GM19328 (cell line): Measurements from ENCODE around the gene AKAP12.
"Not testable (repeated sequence)": the region's sequence is repeated elsewhere in the genome, so short reads cannot be mapped to it uniquely, and the experiment has no call there.

Source experiments
- ATAC-seq: cut with Tn5 transposase; IDR thresholded peaks from one replicate; pipeline ENCODE4 v1.9.1; 2021; ENCODE audit warnings: mild to moderate bottlenecking, moderate library complexity; ENCODE audit not compliant: unreplicated experiment

Gene AKAP12

DNA sequence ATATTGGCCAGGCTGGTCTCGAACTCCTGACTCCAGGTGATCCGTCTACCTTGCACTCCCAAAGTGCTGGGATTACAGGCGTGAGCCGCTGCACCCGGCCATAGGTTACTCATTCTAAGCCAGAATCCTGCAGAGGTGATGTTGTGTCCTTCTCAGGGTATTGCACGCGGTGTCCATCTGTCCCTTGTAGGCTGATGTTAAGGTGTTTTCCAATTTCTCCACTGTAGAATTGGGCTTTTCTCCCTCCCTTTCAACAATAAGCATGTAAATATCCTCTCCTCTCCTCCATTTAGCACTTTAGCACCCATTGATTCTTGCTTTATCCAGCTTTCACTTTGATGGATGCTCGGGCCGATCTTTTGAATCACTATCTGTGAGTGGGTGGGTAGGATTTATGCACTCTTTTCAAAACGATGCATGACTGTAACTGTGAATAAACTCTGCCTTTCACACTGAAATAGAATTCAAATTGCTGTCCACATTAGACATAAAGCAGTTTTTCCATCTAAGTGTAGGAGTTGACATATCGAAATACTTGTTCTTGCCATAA, 99.0 kb downstream of the AKAP12 start:
- no peak for ATAC-seq

DNA sequence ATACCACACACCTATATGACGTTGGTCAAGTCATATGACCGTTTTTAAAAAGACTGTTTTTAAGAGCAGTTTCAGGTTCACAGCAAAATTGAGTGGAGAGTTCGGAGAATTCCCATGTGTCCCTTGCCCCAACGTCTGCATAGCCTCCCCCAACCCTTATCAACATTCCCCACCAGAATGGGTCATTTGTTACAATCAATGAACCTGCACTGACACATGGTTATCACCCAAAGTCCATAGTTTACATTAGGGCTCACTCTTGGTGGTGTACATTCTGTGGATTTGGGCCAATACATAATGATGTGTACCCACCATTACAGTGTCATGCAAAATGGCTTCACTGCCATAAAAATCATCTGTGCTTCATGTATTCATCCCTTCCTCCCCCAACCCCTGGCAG, 99.6 kb downstream of the AKAP12 start:
- ATAC-seq = no peak

DNA sequence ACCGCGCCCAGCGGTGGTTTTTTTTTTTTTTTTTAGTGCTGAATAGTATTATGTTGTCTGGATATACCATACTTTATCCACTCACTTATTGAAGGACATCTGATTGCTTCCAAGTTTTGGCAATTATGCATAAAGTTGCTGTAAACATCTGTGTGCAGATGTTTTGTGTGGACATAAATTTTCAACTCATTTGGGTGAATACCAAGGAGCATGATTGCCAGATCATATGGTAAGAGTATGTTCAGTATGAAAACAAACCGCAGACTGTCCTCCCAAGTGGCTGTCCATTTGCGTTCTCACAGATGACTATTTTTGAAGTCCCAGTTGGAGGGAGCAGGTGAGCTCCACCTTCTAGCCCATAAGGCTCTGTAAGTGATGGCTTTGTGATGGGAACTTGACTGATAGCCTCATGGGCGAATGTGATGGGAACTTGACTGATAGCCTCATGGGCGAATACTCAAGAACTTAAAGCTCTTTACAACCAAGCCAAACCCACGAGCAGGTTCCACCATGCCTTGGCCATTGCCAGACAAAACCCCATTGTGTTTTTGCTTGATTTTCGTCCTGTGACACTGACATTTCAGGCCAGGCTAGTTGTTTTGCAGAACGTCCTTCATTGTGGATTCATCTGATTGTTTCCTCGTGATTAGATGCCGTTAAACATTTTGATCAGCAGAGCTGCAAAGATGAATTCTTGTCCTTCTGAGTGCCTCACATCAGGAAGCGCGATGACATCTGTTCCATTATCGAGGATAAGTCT, 100.6 kb downstream of the AKAP12 start:
- no peak for ATAC-seq

DNA sequence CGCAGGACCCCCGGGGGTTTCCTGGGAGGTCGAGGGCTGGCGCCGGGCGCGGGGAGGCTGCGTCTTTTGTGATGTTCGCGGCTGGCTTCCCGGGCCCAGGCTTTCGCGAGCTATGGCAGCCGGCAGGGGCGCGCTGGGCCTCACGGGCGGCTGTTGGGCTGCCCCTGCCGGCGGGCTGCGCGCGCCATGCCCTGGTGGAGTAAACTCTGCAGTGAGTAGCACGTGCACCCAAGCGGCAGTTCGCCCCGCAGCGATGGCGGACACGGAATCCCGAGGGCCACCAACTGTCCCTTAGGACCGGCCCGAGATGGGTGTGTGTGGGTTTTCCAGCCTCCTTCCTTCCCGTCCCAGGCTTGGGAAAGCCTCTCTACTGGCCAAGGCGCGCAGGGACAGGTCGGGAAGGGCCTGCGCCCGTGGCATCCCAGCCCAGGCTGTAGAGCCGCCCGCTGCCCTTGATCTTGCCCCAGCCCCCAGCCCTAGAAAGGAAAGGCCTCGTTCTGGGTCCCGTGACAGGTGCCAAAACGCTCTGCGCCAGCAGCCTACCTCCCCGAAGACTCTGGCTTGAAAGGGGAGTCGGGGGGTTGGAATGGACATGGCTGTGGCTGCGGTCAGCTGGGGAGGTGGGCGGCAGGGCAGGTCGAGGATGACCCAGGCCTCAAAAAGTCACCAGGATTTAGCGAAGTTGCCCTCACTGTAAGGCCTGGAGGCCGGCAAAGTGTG, 101.9 kb downstream of the AKAP12 start:
- no peak for ATAC-seq

DNA sequence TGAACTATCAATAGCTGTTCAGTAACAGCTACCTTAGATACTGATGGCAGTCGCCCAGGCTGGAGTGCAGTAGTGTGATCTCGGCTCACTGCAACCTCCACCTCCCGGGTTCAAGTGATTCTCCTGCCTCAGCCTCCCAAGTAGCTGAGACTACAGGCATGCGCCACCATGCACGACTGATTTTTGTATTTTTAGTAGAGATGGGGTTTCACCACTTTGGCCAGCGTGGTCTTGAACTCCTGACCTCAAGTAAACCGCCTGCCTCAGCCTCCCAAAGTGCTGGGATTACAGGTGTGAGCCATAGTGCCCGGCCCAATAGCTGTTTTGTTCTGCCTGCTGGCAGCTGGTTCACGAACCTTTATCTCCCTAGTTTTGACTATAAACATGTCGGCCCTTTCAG, 103.0 kb downstream of the AKAP12 start:
- ATAC-seq = not testable (repeated sequence)

DNA sequence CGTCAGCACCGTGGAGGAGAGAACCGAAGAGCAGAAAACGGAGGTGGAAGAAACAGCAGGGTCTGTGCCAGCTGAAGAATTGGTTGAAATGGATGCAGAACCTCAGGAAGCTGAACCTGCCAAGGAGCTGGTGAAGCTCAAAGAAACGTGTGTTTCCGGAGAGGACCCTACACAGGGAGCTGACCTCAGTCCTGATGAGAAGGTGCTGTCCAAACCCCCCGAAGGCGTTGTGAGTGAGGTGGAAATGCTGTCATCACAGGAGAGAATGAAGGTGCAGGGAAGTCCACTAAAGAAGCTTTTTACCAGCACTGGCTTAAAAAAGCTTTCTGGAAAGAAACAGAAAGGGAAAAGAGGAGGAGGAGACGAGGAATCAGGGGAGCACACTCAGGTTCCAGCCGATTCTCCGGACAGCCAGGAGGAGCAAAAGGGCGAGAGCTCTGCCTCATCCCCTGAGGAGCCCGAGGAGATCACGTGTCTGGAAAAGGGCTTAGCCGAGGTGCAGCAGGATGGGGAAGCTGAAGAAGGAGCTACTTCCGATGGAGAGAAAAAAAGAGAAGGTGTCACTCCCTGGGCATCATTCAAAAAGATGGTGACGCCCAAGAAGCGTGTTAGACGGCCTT, 110.0 kb downstream of the AKAP12 start:
- no peak for ATAC-seq

DNA sequence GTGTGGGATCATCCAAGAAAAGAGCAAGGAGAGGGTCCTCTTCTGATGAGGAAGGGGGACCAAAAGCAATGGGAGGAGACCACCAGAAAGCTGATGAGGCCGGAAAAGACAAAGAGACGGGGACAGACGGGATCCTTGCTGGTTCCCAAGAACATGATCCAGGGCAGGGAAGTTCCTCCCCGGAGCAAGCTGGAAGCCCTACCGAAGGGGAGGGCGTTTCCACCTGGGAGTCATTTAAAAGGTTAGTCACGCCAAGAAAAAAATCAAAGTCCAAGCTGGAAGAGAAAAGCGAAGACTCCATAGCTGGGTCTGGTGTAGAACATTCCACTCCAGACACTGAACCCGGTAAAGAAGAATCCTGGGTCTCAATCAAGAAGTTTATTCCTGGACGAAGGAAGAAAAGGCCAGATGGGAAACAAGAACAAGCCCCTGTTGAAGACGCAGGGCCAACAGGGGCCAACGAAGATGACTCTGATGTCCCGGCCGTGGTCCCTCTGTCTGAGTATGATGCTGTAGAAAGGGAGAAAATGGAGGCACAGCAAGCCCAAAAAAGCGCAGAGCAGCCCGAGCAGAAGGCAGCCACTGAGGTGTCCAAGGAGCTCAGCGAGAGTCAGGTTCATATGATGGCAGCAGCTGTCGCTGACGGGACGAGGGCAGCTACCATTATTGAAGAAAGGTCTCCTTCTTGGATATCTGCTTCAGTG, 110.8 kb downstream of the AKAP12 start:
- ATAC-seq = no peak

DNA sequence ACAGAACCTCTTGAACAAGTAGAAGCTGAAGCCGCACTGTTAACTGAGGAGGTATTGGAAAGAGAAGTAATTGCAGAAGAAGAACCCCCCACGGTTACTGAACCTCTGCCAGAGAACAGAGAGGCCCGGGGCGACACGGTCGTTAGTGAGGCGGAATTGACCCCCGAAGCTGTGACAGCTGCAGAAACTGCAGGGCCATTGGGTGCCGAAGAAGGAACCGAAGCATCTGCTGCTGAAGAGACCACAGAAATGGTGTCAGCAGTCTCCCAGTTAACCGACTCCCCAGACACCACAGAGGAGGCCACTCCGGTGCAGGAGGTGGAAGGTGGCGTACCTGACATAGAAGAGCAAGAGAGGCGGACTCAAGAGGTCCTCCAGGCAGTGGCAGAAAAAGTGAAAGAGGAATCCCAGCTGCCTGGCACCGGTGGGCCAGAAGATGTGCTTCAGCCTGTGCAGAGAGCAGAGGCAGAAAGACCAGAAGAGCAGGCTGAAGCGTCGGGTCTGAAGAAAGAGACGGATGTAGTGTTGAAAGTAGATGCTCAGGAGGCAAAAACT, 111.5 kb downstream of the AKAP12 start:
- no peak for ATAC-seq

DNA sequence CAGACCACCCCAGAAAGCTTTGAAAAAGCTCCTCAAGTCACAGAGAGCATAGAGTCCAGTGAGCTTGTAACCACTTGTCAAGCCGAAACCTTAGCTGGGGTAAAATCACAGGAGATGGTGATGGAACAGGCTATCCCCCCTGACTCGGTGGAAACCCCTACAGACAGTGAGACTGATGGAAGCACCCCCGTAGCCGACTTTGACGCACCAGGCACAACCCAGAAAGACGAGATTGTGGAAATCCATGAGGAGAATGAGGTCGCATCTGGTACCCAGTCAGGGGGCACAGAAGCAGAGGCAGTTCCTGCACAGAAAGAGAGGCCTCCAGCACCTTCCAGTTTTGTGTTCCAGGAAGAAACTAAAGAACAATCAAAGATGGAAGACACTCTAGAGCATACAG, 112.0 kb downstream of the AKAP12 start:
- ATAC-seq = no peak

DNA sequence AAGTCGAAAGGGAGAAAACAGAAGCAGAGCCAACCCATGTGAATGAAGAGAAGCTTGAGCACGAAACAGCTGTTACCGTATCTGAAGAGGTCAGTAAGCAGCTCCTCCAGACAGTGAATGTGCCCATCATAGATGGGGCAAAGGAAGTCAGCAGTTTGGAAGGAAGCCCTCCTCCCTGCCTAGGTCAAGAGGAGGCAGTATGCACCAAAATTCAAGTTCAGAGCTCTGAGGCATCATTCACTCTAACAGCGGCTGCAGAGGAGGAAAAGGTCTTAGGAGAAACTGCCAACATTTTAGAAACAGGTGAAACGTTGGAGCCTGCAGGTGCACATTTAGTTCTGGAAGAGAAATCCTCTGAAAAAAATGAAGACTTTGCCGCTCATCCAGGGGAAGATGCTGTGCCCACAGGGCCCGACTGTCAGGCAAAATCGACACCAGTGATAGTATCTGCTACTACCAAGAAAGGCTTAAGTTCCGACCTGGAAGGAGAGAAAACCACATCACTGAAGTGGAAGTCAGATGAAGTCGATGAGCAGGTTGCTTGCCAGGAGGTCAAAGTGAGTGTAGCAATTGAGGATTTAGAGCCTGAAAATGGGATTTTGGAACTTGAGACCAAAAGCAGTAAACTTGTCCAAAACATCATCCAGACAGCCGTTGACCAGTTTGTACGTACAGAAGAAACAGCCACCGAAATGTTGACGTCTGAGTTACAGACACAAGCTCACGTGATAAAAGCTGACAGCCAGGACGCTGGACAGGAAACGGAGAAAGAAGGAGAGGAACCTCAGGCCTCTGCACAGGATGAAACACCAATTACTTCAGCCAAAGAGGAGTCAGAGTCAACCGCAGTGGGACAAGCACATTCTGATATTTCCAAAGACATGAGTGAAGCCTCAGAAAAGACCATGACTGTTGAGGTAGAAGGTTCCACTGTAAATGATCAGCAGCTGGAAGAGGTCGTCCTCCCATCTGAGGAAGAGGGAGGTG, 112.9 kb downstream of the AKAP12 start:
- ATAC-seq = no peak

DNA sequence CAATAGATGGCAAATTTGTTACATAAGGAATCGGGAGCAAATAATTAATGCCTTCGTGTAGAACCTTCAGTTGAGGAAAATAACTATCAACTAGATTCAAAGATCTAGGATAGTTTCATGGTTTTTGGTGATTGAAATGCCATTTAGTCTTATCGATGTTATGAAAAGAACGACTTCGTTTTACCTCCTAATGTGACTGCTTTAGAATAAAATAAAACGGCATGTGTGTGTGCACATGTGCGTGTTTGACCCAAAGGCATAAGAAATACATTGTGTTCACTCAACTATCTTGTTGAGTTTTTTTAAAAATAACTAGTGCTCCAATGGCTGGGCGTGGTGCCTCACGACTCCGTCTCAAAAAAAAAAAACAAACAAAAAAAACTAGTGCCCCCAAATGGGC, 114.0 kb downstream of the AKAP12 start:
- no peak for ATAC-seq

DNA sequence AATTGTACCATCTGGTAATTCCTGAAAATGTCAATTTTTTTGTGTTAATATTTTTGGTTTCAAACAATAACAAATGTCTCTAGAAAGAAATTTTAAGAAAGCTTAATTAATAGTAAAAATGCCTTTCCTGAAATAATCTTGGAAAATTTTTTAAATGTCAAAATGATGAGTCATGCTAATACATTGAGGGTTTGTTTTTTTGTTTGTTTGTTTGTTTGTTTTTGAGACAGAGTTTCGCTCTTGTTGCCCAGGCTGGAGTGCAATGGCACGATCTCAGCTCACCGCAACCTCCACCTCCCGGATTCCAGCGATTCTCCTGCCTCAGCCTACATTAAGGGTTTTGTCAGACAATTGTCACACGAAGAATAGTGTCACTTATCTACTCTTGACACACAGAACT, 117.2 kb downstream of the AKAP12 start:
- ATAC-seq = not testable (repeated sequence)

DNA sequence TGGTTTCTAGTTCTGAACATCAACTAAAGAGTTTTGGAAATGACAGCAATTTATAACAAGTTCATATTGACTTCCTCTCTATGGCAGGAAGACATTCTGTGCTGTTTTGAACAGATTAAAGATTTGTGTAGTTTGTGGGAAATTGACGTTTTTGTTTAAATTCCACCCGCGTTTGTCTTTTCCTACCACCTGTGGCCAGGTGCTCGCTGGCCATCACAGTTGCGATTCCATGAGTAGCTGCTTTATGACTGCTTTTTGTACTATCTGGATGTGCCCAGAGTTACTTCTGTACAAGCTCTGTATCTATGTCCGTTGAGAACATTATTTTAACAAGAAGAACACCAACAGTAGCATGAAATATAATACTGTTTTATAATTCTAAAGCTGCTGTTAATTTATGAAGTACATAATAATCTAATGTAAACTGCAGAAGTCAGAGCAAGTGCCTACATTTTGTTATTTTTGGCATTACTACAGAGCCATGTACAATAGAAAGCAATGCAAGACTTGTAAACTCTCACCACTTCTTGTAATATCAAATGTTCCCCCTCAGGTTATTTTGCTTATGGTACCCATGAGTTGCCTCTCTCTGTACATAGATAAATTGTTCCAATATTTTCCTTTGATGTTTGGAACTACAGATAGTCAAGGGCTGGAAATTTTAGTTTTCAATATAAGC, 118.1 kb downstream of the AKAP12 start:
- no peak for ATAC-seq

DNA sequence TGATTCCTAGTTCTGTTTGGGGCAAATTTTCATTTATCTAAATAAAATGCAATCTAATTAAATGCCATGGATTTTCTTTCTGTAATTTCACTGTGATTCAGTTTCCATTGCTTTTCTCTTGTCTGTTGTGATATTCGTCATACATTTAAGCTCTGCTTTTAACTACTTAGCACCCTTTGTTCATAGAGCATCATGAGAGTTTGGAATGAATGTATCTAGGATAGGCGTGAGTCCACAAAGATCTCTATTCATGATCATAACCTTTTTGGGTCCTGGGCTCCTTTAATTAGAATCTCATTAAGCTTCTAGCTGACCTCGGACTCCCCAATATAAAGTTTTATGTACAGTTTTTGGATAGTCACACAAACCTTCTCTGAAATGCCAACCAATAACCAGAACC, 118.7 kb downstream of the AKAP12 start:
- no peak for ATAC-seq

DNA sequence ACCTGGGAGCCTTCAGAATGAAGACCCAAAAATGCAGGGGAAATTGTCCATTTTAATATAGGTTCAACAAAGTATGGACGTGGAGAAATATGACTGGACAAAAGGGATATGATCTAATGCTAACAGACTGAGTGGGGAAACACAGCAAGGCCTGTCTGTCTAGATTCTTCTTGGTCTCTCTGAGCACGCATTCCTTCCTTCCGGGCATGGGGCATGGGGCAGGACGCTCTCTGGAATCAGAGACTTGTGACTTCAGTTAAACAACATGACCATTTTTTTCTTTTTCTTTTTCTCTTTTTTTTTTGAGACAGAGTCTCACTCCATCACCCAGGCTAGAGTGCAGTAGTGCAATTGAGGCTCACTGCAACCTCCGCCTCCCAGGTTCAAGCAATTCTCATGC, 119.7 kb downstream of the AKAP12 start:
- ATAC-seq = no peak

DNA sequence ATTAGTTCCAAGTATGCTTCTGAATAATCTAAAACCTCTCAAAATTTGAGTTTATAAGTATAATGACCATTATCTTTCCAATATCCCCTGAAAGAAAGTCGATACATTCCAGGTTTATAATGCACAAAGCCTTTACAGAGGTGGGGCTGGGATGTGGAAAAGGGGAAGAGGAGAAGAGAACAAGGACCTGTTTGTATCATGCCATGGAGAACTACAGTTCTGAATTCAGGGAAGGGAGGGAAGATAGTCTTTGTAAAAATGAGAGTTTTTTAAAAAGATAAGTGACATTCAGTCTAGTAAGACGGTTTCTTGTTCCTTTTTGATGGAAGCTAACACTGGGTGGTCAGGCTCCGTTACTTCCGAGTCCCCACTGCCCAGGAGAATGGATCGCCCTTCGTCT, 125.5 kb downstream of the AKAP12 start:
- ATAC-seq = no peak

DNA sequence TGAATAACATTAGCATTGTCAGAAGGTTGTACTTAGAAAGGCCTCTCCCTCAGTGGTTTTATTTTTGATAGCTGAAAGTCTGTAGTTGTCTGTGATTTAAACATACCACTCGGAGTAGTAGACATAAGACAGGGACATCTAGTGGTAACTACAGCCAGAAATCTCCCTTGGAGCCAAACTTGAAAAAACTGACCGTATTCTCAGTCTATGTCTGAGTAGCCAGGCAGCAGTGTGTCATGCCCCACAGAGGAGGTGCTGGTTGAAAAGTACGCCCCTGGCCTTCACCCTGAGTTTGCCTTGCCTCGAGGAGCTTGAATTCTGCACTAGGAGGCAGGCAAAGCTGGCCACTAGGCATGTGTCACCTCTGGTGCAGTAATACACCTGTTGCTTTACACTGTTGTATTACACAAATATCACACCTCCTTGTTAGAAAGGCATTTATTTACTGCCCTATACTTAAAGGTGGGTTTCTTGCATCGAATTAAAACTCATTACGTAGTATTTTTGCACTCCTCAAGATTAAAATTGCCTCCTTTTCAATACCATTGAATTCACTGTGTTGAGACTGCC, 130.8 kb downstream of the AKAP12 start:
- ATAC-seq = no peak

DNA sequence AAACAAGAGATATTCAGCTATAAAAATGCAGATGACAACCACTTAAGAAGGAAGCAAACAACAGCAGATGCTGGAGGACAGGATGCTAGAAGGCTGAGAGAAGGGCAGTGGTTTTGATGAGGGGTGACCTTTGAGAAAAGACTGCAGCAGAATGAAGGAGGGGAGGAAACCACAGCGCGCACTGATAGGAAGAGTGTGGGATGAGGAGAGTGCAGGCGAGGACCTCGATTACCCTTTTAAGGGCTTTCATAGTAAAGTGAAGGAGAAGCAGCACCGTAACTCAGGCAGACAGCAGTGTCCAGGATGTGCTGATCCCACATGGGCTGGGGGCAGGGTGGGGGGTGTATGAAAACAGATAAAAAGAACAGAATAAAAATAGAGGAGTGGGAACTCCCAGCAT, 132.4 kb downstream of the AKAP12 start:
- ATAC-seq = no peak
